HCT116 (cell line): ENCODE results near the gene WNT9A. TPM values are rescaled to one million over a fixed set of nuclear protein-coding genes. Genes with fewer than 3 reads are reported as not detected.

Experiments
- ATAC-seq: fragments of 200-7000 bp; cut with Tn5 transposase; 2 replicates; pipeline ENCODE4 v1.9.1; 2020; ENCODE audit warnings: mild to moderate bottlenecking, moderate library complexity
- BruUV-seq: library from RNA; stranded (reverse); fragments of 400-500 nt; replicated peaks from 2 replicates; lab custom pipeline; 2021; lab: Mats Ljungman, UMichigan
- CTCF ChIA-PET: fragments of 300-600 bp; sonication (Branson Sonifier 250); formaldehyde crosslinking; loops from one replicate; lab custom pipeline; 2021; ENCODE audit warnings: antibody characterized with exemption; lab: Charles Lee
- POLR2A ChIA-PET: fragments of 300-600, 350-600 bp; sonication (Branson Sonifier 250); formaldehyde crosslinking; loops from one replicate; lab custom pipeline; 2021; ENCODE audit warnings: antibody characterized with exemption; lab: Charles Lee
- RAD21 ChIA-PET, 2 experiments: fragments of 300-600 bp; sonication (Branson Sonifier 250); formaldehyde crosslinking; loops; one replicate each; lab custom pipeline; 2023; ENCODE audit warnings: low total read pairs in 2 of 2; ENCODE audit not compliant: uncharacterized antibody in 2 of 2, unreplicated experiment in 2 of 2, low non-redundant PET in 1 of 2; lab: Charles Lee
- DNase-seq: peaks from one replicate; pipeline ENCODE4 v3.0.0-alpha.2; 2010; ENCODE audit warnings: low read depth, low spot score
- H2AFZ ChIP-seq: fragments of 200-600 bp; shearing (Covaris generic), sonication (generic); 2 replicates; pipeline ENCODE4 v1.6.1; 2017; ENCODE audit warnings: low read depth, mixed run types, mixed read lengths, antibody characterized with exemption, low read length; ENCODE audit not compliant: poor library complexity, severe bottlenecking
- H3K27ac ChIP-seq: 2 replicates; pipeline ENCODE4 v1.5.1; 2012; ENCODE audit warnings: low read depth, low read length
- H3K27me3 ChIP-seq: fragments of 200-600 bp; sonication (generic); 2 replicates; pipeline ENCODE4 v1.6.1; 2016; ENCODE audit warnings: mixed run types, low read length, mixed read lengths; ENCODE audit not compliant: insufficient read depth
- H3K36me3 ChIP-seq, 2 experiments: fragments of 200-500 bp in 1 of 2; fragments of 200-600 bp in 1 of 2; sonication (Bioruptor generic) in 1 of 2; sonication (generic) in 1 of 2; 2 replicates each; pipeline versions ENCODE4 v1.5.1 to v1.6.1; 2014 to 2016; ENCODE audit warnings: low read length in 2 of 2, inconsistent platforms in 1 of 2, mixed read lengths in 1 of 2, mixed run types in 1 of 2; ENCODE audit not compliant: insufficient read depth in 2 of 2, control insufficient read depth in 1 of 2
- H3K4me1 ChIP-seq, 2 experiments: fragments of 200-600 bp in 1 of 2; sonication (generic) in 1 of 2; 2 replicates each; pipeline versions ENCODE4 v1.5.1 to v1.6.1; 2012 to 2017; ENCODE audit warnings: low read length in 2 of 2, inconsistent platforms in 1 of 2, mild to moderate bottlenecking in 1 of 2, mixed read lengths in 1 of 2, mixed run types in 1 of 2, moderate library complexity in 1 of 2; ENCODE audit not compliant: insufficient read depth in 2 of 2, control insufficient read depth in 1 of 2
- H3K4me2 ChIP-seq: fragments of 200-600 bp; sonication (generic); 2 replicates; pipeline ENCODE4 v1.6.1; 2017; ENCODE audit warnings: mixed run types, low read length, mixed read lengths
- H3K4me3 ChIP-seq, 2 experiments: fragments of 200-600 bp in 1 of 2; sonication (generic) in 1 of 2; replicated peaks in 1 of 2; 2 replicates each; pipeline ENCODE4 v1.5.1; 2011 to 2016; ENCODE audit warnings: low read length in 2 of 2, control low read depth in 1 of 2, low read depth in 1 of 2, mild to moderate bottlenecking in 1 of 2, mixed read lengths in 1 of 2, mixed run types in 1 of 2
- H3K79me2 ChIP-seq: fragments of 200-600 bp; sonication (generic); 2 replicates; pipeline ENCODE4 v1.6.1; 2017; ENCODE audit warnings: mild to moderate bottlenecking, mixed run types, low read length, moderate library complexity, mixed read lengths; ENCODE audit not compliant: insufficient read depth
- H3K9ac ChIP-seq: fragments of 200-600 bp; sonication (generic); 2 replicates; pipeline ENCODE4 v1.6.1; 2016; ENCODE audit warnings: low read length, mixed read lengths
- H3K9me2 ChIP-seq: fragments of 200-600 bp; sonication (generic), shearing (Covaris generic); 2 replicates; pipeline ENCODE4 v1.6.1; 2017; ENCODE audit warnings: mixed run types, mild to moderate bottlenecking, moderate library complexity; ENCODE audit not compliant: insufficient read depth
- H3K9me3 ChIP-seq, 2 experiments: fragments of 200-500 bp in 1 of 2; fragments of 200-600 bp in 1 of 2; sonication (Bioruptor generic) in 1 of 2; sonication (generic) in 1 of 2; 2 replicates each; pipeline ENCODE4 v1.6.1; 2014 to 2017; ENCODE audit warnings: low read length in 2 of 2, mixed read lengths in 2 of 2, inconsistent platforms in 1 of 2, low read depth in 1 of 2, mild to moderate bottlenecking in 1 of 2, mixed run types in 1 of 2, moderate library complexity in 1 of 2; ENCODE audit not compliant: control insufficient read depth in 1 of 2, insufficient read depth in 1 of 2
- H4K20me1 ChIP-seq: fragments of 200-600 bp; sonication (generic), shearing (Covaris generic); 2 replicates; pipeline ENCODE4 v1.6.1; 2017; ENCODE audit warnings: mixed run types, mild to moderate bottlenecking, moderate library complexity; ENCODE audit not compliant: insufficient read depth
- CTCF ChIP-seq, 3 experiments: fragments of 200-600 bp in 1 of 3; sonication (generic) in 1 of 3; IDR thresholded peaks in 2 of 3; conservative IDR thresholded peaks in 1 of 3; 2 replicates each; pipeline ENCODE4 v1.5.1; 2012 to 2017; ENCODE audit warnings: low read depth in 2 of 3, low read length in 2 of 3, antibody characterized with exemption in 1 of 3, borderline replicate concordance in 1 of 3, control low read depth in 1 of 3, mild to moderate bottlenecking in 1 of 3, mixed read lengths in 1 of 3, mixed run types in 1 of 3, moderate library complexity in 1 of 3; ENCODE audit not compliant: insufficient read depth in 1 of 3
- EZH2 ChIP-seq: fragments of 200-600 bp; sonication (generic); IDR thresholded peaks from 2 replicates; pipeline ENCODE4 v1.6.1; 2017; ENCODE audit warnings: antibody characterized with exemption, mixed run types
- JUND ChIP-seq: IDR thresholded peaks from 2 replicates; pipeline ENCODE4 v1.6.1; 2012
- POLR2A ChIP-seq: IDR thresholded peaks from 2 replicates; pipeline ENCODE4 v1.7.0; 2011; ENCODE audit warnings: borderline replicate concordance; ENCODE audit not compliant: insufficient read depth, insufficient read length; ENCODE audit errors: extremely low read depth
- POLR2AphosphoS5 ChIP-seq: IDR thresholded peaks from 2 replicates; pipeline ENCODE4 v1.6.1; 2011; ENCODE audit warnings: mild to moderate bottlenecking, low read depth, low read length, moderate library complexity
- RAD21 ChIP-seq: IDR thresholded peaks from 2 replicates; pipeline ENCODE4 v1.6.1; 2012; ENCODE audit warnings: low read depth, mild to moderate bottlenecking
- SIN3A ChIP-seq: IDR thresholded peaks from 2 replicates; pipeline ENCODE4 v1.6.1; 2012; ENCODE audit warnings: low read depth
- SRF ChIP-seq: IDR thresholded peaks from 2 replicates; pipeline ENCODE4 v1.6.1; 2012; ENCODE audit warnings: low read depth
- ZFX ChIP-seq: fragments of 450-650 bp; IDR thresholded peaks from 2 replicates; pipeline ENCODE4 v1.6.1; 2017
- intact Hi-C: fragments of 100-400 bp; cut with micrococcal nuclease; formaldehyde crosslinking; loops from 2 replicates; pipeline ENCODE4 v1.10.0; 2022
- total RNA-seq: library from RNA; stranded (reverse); gene quantifications from one replicate; pipeline ENCODE4 v1.2.1, GENCODE V29; 2021; ENCODE audit not compliant: unreplicated experiment
- TF ChIP-seq, protein P1 (sequence below): IDR thresholded peaks from 2 replicates; pipeline ENCODE4 v1.6.1; 2011; ENCODE audit warnings: mild to moderate bottlenecking, low read length, moderate library complexity; ENCODE audit not compliant: insufficient replicate concordance; ENCODE audit errors: extremely low read depth

Gene WNT9A
- total RNA-seq, 1 experiment from 2014 or later = 5.6 TPM

GRCh38 chr1:227949341-227949921 is 1.7 kb upstream of the WNT9A start:
- Histone ChIP-seq H3K4me3 (0 out of 4 replicates have a peak overlapping the region, but pooled peaks of 1 of the 2 experiments have one; percentile 71), H2AFZ (no peak overlapping the region), H3K4me1 (peaks cover 19 to 46% of the 10 kb centered on the region in 2 experiments), H3K9me2 (no peaks in the 10 kb centered on the region), H3K9ac (no peak overlapping the region), H3K27me3 (no peaks in the 10 kb centered on the region), H3K36me3 (no peaks in the 10 kb centered on the region), H4K20me1 (no peaks in the 10 kb centered on the region), H3K79me2 (peaks cover 15% of the 10 kb centered on the region; the same call in 1 of the 2 replicates), H3K9me3 (no peaks in the 10 kb centered on the region; a peak in 1 of 4 replicates), H3K4me2 (peak overlapping the region; percentile 94)
- intact Hi-C loops = loop anchor here (5.0 kb wide), 1 partner anchor 162 kb away; no protein-coding TSS in a partner anchor
- CTCF ChIA-PET = no interaction called here
- RAD21 ChIA-PET = no interaction called here
- no TSS peak for BruUV-seq
- POLR2A ChIA-PET = no interaction called here
- ATAC-seq = no peak
- no peak for TF ChIP-seq SIN3A
- no peak for TF ChIP-seq POLR2A
- TF ChIP-seq JUND = no peak
- no peak for TF ChIP-seq RAD21
- no peak for TF ChIP-seq SRF
- TF ChIP-seq POLR2AphosphoS5 = no peak
- TF ChIP-seq, protein P1, sequence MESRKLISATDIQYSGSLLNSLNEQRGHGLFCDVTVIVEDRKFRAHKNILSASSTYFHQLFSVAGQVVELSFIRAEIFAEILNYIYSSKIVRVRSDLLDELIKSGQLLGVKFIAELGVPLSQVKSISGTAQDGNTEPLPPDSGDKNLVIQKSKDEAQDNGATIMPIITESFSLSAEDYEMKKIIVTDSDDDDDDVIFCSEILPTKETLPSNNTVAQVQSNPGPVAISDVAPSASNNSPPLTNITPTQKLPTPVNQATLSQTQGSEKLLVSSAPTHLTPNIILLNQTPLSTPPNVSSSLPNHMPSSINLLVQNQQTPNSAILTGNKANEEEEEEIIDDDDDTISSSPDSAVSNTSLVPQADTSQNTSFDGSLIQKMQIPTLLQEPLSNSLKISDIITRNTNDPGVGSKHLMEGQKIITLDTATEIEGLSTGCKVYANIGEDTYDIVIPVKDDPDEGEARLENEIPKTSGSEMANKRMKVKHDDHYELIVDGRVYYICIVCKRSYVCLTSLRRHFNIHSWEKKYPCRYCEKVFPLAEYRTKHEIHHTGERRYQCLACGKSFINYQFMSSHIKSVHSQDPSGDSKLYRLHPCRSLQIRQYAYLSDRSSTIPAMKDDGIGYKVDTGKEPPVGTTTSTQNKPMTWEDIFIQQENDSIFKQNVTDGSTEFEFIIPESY = no peak
- no peak for TF ChIP-seq ZFX
- no peak for TF ChIP-seq CTCF (IDR thresholded peaks at IDR 0.05 in 2 of 3, conservative IDR thresholded peaks at IDR 0.05 in 1 of 3; ENCODE audit: borderline replicate concordance in 1 of 3, insufficient read depth in 1 of 3, low read depth in 2 of 3, low read length in 2 of 3)
- no peak for TF ChIP-seq EZH2
- TF ChIP-seq, all 23 proteins: peak for 0
- no peak overlapping the region for H3K27ac ChIP-seq
- no peak for DNase-seq
